ENCODE results near the gene RENBP.

The RENBP gene

GRCh38 chrX:153966283-153966688 lies 21.8 kb upstream of the RENBP start:
- peaks cover 23% of the 10 kb centered on the region for H4K20me1 ChIP-seq (ENCODE audit: insufficient read depth, low read length)
- H3F3A ChIP-seq (ENCODE audit: insufficient read depth, low read length) = peaks cover 22% of the 10 kb centered on the region
- no peak overlapping the region for H3K27ac ChIP-seq (ENCODE audit: low read length)
- peaks cover 15% of the 10 kb centered on the region; the same call in 1 of the 2 replicates for H3K4me1 ChIP-seq (ENCODE audit: low read length)
- no peak overlapping the region for H3K4me2 ChIP-seq (ENCODE audit: low read depth, low read length)
- TF ChIP-seq EZH2 (optimal IDR thresholded peaks at IDR 0.05; ENCODE audit: low read depth, low read length) = no peak
- TF ChIP-seq, protein P1, sequence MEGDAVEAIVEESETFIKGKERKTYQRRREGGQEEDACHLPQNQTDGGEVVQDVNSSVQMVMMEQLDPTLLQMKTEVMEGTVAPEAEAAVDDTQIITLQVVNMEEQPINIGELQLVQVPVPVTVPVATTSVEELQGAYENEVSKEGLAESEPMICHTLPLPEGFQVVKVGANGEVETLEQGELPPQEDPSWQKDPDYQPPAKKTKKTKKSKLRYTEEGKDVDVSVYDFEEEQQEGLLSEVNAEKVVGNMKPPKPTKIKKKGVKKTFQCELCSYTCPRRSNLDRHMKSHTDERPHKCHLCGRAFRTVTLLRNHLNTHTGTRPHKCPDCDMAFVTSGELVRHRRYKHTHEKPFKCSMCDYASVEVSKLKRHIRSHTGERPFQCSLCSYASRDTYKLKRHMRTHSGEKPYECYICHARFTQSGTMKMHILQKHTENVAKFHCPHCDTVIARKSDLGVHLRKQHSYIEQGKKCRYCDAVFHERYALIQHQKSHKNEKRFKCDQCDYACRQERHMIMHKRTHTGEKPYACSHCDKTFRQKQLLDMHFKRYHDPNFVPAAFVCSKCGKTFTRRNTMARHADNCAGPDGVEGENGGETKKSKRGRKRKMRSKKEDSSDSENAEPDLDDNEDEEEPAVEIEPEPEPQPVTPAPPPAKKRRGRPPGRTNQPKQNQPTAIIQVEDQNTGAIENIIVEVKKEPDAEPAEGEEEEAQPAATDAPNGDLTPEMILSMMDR (IDR thresholded peaks at IDR 0.05; ENCODE audit: low read length) = no peak
- no peak for TF ChIP-seq EZH2phosphoT487 (IDR thresholded peaks at IDR 0.05; ENCODE audit: low read length)
- no peak overlapping the region for H3K9ac ChIP-seq (ENCODE audit: low read length)
- no peak overlapping the region for H3K4me3 ChIP-seq (ENCODE audit: low read length)
- H3K79me2 ChIP-seq (ENCODE audit: low read length) = peaks cover 94% of the 10 kb centered on the region
- no peaks in the 10 kb centered on the region for H3K9me3 ChIP-seq (replicated peaks; ENCODE audit: insufficient read depth, low read length)
- no peak for DNase-seq
- no peaks in the 10 kb centered on the region for H3K27me3 ChIP-seq (replicated peaks; ENCODE audit: insufficient read depth, low read length)
- no peaks in the 10 kb centered on the region for H3K9me2 ChIP-seq (replicated peaks; ENCODE audit: insufficient read depth, low read length)
- H3K36me3 ChIP-seq (replicated peaks; ENCODE audit: insufficient read depth, low read length) = no peaks in the 10 kb centered on the region; the same call in 1 of the 2 replicates
- H2AFZ ChIP-seq (ENCODE audit: low read length) = no peak overlapping the region

GRCh38 chrX:153965406-153965805 lies 21.0 kb upstream of the RENBP start:
- no peak overlapping the region for H3K4me3 ChIP-seq (ENCODE audit: low read length)
- peaks cover 15% of the 10 kb centered on the region; the same call in 1 of the 2 replicates for H3K4me1 ChIP-seq (ENCODE audit: low read length)
- no peak for TF ChIP-seq EZH2phosphoT487 (IDR thresholded peaks at IDR 0.05; ENCODE audit: low read length)
- TF ChIP-seq EZH2 (optimal IDR thresholded peaks at IDR 0.05; ENCODE audit: low read depth, low read length) = no peak
- TF ChIP-seq, protein P1 (IDR thresholded peaks at IDR 0.05; ENCODE audit: low read length) = no peak
- H3F3A ChIP-seq (ENCODE audit: insufficient read depth, low read length) = peaks cover 17% of the 10 kb centered on the region
- H3K9me3 ChIP-seq (replicated peaks; ENCODE audit: insufficient read depth, low read length) = no peaks in the 10 kb centered on the region
- no peak overlapping the region for H3K9ac ChIP-seq (ENCODE audit: low read length)
- no peaks in the 10 kb centered on the region; the same call in 1 of the 2 replicates for H3K36me3 ChIP-seq (replicated peaks; ENCODE audit: insufficient read depth, low read length)
- no peaks in the 10 kb centered on the region for H3K9me2 ChIP-seq (replicated peaks; ENCODE audit: insufficient read depth, low read length)
- H2AFZ ChIP-seq (ENCODE audit: low read length) = no peak overlapping the region
- H3K27ac ChIP-seq (ENCODE audit: low read length) = no peak overlapping the region
- peaks cover 87% of the 10 kb centered on the region for H3K79me2 ChIP-seq (ENCODE audit: low read length)
- no peaks in the 10 kb centered on the region for H3K27me3 ChIP-seq (replicated peaks; ENCODE audit: insufficient read depth, low read length)
- no peak overlapping the region for H3K4me2 ChIP-seq (ENCODE audit: low read depth, low read length)
- peaks cover 23% of the 10 kb centered on the region for H4K20me1 ChIP-seq (ENCODE audit: insufficient read depth, low read length)
- no peak for DNase-seq

DNA sequence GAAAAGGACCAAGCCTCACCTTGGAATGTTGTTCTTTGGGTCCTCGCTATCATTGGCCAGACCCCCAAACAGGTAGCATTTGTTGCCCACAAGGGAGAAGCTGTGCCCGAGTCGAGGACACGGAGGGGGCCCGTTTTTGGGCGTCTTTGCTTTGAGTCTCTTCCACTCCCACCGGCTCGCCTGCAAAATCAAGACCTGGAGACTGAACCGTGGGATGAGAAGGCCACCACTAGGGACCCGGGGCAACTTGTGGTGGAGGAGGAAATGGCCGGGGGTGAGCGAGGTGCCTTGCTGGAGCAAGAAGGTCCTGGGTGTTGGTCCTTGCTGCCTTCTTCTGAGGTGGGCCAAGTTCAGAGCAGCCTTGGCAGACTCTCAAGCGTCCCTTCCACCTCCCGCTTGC lies 19.7 kb upstream of the RENBP start:
- Histone ChIP-seq H3K9ac (ENCODE audit: low read length) (no peak overlapping the region), H3K4me2 (ENCODE audit: low read depth, low read length) (no peak overlapping the region), H3K4me1 (ENCODE audit: low read length) (peaks cover 15% of the 10 kb centered on the region; the same call in 1 of the 2 replicates), H3K79me2 (ENCODE audit: low read length) (peaks cover 82% of the 10 kb centered on the region), H3K36me3 (replicated peaks; ENCODE audit: insufficient read depth, low read length) (no peaks in the 10 kb centered on the region; the same call in 1 of the 2 replicates), H3K9me2 (replicated peaks; ENCODE audit: insufficient read depth, low read length) (no peaks in the 10 kb centered on the region), H3K9me3 (replicated peaks; ENCODE audit: insufficient read depth, low read length) (no peaks in the 10 kb centered on the region), H3F3A (ENCODE audit: insufficient read depth, low read length) (peaks cover 9% of the 10 kb centered on the region; the same call in 1 of the 2 replicates), H3K4me3 (ENCODE audit: low read length) (no peak overlapping the region), H2AFZ (ENCODE audit: low read length) (no peak overlapping the region), H4K20me1 (ENCODE audit: insufficient read depth, low read length) (peaks cover 23% of the 10 kb centered on the region), H3K27ac (ENCODE audit: low read length) (no peak overlapping the region), H3K27me3 (replicated peaks; ENCODE audit: insufficient read depth, low read length) (no peaks in the 10 kb centered on the region)
- no peak for DNase-seq
- no peak for TF ChIP-seq EZH2phosphoT487 (IDR thresholded peaks at IDR 0.05; ENCODE audit: low read length)
- TF ChIP-seq, protein P1 (IDR thresholded peaks at IDR 0.05; ENCODE audit: low read length) = no peak

Data from MM.1S (cell line).